Uterus (tissue), 4 donors: Measurements from ENCODE around the gene GAPDHS. TPM values are rescaled to one million over a fixed set of nuclear protein-coding genes. Genes with fewer than 3 reads are reported as not detected.

Experiments used
- DNase-seq, 2 donors: peaks; one replicate each; pipeline ENCODE4 v3.0.0-alpha.2; 2019 to 2020
- H3K27ac ChIP-seq, 2 donors: fragments of 200-600 bp; sonication (generic); 1 replicate in 1 of 2; 2 replicates in 1 of 2; pipeline ENCODE4 v1.5.1; 2016 to 2018
- H3K27me3 ChIP-seq, 2 donors: fragments of 200-600 bp; sonication (generic); one replicate each; pipeline ENCODE4 v1.5.1; 2018 to 2019; ENCODE audit warnings: control low read depth in 1 of 2
- H3K36me3 ChIP-seq, 2 donors: fragments of 200-600 bp; sonication (generic); one replicate each; pipeline ENCODE4 v1.5.1; 2019; ENCODE audit warnings: control low read depth in 1 of 2
- H3K4me1 ChIP-seq, 2 donors: fragments of 200-600 bp; sonication (generic); one replicate each; pipeline ENCODE4 v1.5.1; 2018 to 2019; ENCODE audit warnings: control low read depth in 1 of 2
- H3K4me3 ChIP-seq, 2 donors: fragments of 200-600 bp; sonication (generic); 1 replicate in 1 of 2; 2 replicates in 1 of 2; pipeline ENCODE4 v1.5.1; 2018 to 2019; ENCODE audit warnings: mild to moderate bottlenecking in 1 of 2
- H3K9me3 ChIP-seq, 2 donors: fragments of 200-600 bp; sonication (generic); one replicate each; pipeline ENCODE4 v1.5.1; 2019; ENCODE audit warnings: control low read depth in 1 of 2
- CTCF ChIP-seq, 4 experiments: fragments of 200-600 bp in 2 of 4; fragments of 450-650 bp in 2 of 4; sonication (generic) in 2 of 4; IDR thresholded peaks; one replicate each; pipeline ENCODE4 v1.5.1; 2016 to 2019; ENCODE audit warnings: antibody characterized with exemption in 4 of 4, mild to moderate bottlenecking in 2 of 4, moderate library complexity in 1 of 4
- POLR2A ChIP-seq, 2 donors: fragments of 450-650 bp; IDR thresholded peaks; one replicate each; pipeline ENCODE4 v1.6.1; 2016; ENCODE audit warnings: antibody characterized with exemption in 2 of 2, mild to moderate bottlenecking in 1 of 2, moderate library complexity in 1 of 2
- intact Hi-C: fragments of 100-400 bp; cut with DNase I; formaldehyde crosslinking; loops from one replicate; pipeline ENCODE4 v1.15.1; 2023; ENCODE audit warnings: low total_unique reads
- total RNA-seq, 4 donors: library from RNA; depleted of rRNA in 3 of 4; stranded (reverse); fragments of >200 nt in 3 of 4; gene quantifications; one replicate each; pipeline versions ENCODE4 v1.1.0 to v1.2.4, GENCODE V29; 2014 to 2023
- donor health status: DM: yes; HTN: yes; CAD: no.

Gene GAPDHS
- total RNA-seq, 4 donors from 2014 or later: not detected

GRCh38 chr19:35556846-35557538, 23.7 kb downstream of the GAPDHS start:
- TF ChIP-seq CTCF (IDR thresholded peaks at IDR 0.05) (no peak), POLR2A (IDR thresholded peaks at IDR 0.05) (no peak)
- intact Hi-C loops: no loop called here

GRCh38 chr19:35557539-35558399, 24.5 kb downstream of the GAPDHS start:
- Histone ChIP-seq H3K36me3 (no peaks in the 10 kb centered on the region), H3K9me3 (no peaks in the 10 kb centered on the region), H3K27me3 (peaks cover 11 to 15% of the 10 kb centered on the region in 2 donors), H3K4me3 (peak overlapping the region; percentile 14 to 20), H3K27ac (no peak overlapping the region), H3K4me1 (peaks cover 0 to 3% of the 10 kb centered on the region in 2 donors)
- intact Hi-C loops: no loop called here
- DNase-seq: peak in 1 of 2 donors; percentile 44
- no peak for TF ChIP-seq POLR2A (IDR thresholded peaks at IDR 0.05)
- no peak for TF ChIP-seq CTCF (IDR thresholded peaks at IDR 0.05)

More at GRCh38 chr19:35556846-35557538, 23.7 kb downstream of the GAPDHS start:
- H3K9me3 ChIP-seq: no peaks in the 10 kb centered on the region
- no peak overlapping the region for H3K27ac ChIP-seq
- H3K4me3 ChIP-seq: no peak overlapping the region
- H3K27me3 ChIP-seq: peaks cover 11 to 15% of the 10 kb centered on the region in 2 donors
- H3K4me1 ChIP-seq: peaks cover 0 to 3% of the 10 kb centered on the region in 2 donors
- no peak for DNase-seq
- H3K36me3 ChIP-seq: no peaks in the 10 kb centered on the region

- TF ChIP-seq CTCF (IDR thresholded peaks at IDR 0.05) (no peak), POLR2A (IDR thresholded peaks at IDR 0.05) (no peak)
- no peaks in the 10 kb centered on the region for H3K9me3 ChIP-seq
- H3K4me1 ChIP-seq: peaks cover 0 to 3% of the 10 kb centered on the region in 2 donors
- no peak for DNase-seq
- H3K4me3 ChIP-seq: peak overlapping the region in 1 of 2 donors; percentile 14
- H3K36me3 ChIP-seq: no peaks in the 10 kb centered on the region
- H3K27me3 ChIP-seq: peaks cover 11 to 15% of the 10 kb centered on the region in 2 donors
- intact Hi-C loops: no loop called here
- H3K27ac ChIP-seq: no peak overlapping the region
Observed at GRCh38 chr19:35558400-35559280, 25.4 kb downstream of the GAPDHS start.

- no peak overlapping the region for H3K27ac ChIP-seq
- no peak for DNase-seq
- TF ChIP-seq POLR2A (IDR thresholded peaks at IDR 0.05) (no peak), CTCF (IDR thresholded peaks at IDR 0.05) (no peak)
- H3K4me1 ChIP-seq: peaks cover 0 to 3% of the 10 kb centered on the region in 2 donors
- H3K4me3 ChIP-seq: no peak overlapping the region
- H3K9me3 ChIP-seq: no peaks in the 10 kb centered on the region
- intact Hi-C loops: no loop called here
- H3K27me3 ChIP-seq: peaks cover 11 to 15% of the 10 kb centered on the region in 2 donors
- H3K36me3 ChIP-seq: no peaks in the 10 kb centered on the region
Observed at GRCh38 chr19:35559281-35559659, 26.0 kb downstream of the GAPDHS start.
